NCI-H345 treated with DMSO at 0.1 percent for 48 hours (cell line): ENCODE results near the gene HYI.
"Not testable (repeated sequence)": the region's sequence is repeated elsewhere in the genome, so short reads cannot be mapped to it uniquely, and the experiment has no call there.

Source experiments
- DNase-seq: peaks from one replicate; lab custom pipeline; 2025; ENCODE audit not compliant: unreplicated experiment; lab: John Stamatoyannopoulos, UW

HYI gene

GRCh38 chr1:43432171-43432860 is 21.4 kb downstream of the HYI start:
- no peak for DNase-seq

DNA sequence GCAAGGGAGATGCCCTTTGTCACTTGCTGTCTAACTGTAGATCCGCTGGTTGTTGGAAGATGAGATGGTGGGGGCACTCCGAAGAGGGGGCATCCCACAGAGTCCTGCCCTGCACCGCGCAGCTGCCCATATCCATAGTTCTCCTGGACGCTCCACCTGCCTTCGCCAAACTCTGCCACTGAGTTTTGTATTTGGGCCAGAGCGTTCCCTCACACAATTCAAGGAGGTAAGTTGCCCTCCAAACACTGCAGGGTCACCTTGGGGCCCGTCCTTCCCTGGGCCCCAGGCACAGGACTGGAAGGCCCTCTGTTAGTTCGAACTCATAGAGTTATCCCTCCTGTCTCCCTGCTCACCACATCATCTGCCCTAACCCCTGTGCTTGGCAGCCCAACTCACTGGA is 22.1 kb downstream of the HYI start:
- DNase-seq: no peak

DNA sequence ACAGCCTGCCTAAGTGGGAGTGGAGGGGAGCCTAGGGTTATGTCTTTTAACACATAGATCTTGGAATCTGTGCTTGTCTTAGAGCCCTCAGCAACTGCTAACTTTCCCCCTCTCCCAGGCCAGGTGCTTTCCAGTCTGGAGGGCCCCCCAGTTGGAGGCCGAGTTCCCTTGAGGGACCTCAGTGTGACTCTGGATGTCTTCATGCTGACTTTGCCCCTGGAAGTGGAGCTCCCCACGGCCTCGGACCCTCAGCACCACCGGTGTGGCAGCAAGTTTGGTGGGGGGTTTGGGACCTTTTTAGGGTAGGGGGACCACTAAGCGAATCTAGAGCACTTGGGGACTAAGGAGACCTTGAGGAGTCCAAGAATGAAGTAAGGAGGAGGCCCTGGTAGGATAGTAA is 22.9 kb downstream of the HYI start:
- DNase-seq: no peak

DNA sequence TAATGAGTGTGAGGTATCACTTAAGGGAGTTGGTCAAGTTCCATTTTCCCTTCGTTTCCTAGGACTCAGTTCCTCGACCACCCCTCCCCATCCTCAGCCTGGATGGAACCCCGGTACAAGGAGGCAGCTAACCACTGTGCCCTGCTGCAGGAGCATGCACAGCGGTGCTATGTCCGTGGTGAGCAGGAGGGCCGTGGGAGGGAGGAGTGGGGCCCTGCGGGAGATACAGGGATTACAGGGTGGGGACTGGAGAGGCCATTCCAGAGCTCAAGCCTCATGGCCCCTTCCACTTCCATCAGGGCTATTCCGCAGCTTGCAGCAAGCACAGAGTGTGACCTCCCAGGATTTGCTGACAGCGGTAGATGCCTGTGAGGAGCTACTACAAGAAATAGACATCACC is 25.8 kb downstream of the HYI start:
- no peak for DNase-seq

DNA sequence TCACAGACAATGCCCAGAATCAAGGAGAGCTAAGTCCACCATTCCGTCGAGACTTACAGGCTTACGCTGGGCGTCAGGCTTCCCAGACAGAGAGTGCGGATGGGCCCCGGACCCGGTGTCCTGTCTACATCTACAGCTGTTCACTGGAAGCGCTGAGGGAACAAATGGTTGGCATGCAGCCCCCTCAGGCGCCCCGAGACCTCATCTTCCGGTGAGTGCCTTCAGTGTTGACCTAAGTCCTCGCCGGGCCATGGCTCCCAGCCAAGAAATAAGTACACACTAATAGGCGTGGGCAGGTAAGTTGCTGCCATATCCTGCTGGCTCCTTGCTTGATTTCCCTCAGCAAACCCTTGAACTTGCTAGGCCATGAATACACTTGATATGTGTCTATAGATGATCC is 26.2 kb downstream of the HYI start:
- DNase-seq: no peak

DNA sequence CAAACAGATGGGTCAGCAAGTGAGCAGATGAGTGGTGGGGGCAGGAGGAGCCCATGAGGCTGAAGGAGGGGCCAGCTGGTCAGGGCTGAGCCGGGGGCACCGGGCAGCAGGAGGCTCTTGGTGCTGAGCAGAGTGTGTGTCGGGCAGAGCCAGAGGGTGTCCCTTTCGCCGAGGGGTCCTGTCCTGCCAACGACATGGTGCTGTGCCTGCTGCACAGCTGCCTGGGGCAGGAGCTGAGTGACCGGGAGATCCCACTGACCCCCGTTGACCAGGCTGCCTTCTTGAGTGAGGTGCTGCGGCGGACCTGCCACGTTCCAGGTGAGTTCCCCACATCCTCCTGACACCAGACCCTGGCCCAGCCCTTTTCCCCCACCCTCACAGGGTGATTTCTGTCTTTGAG is 27.5 kb downstream of the HYI start:
- no peak for DNase-seq

GRCh38 chr1:43425045-43425444 is 28.7 kb downstream of the HYI start:
- no peak for DNase-seq

DNA sequence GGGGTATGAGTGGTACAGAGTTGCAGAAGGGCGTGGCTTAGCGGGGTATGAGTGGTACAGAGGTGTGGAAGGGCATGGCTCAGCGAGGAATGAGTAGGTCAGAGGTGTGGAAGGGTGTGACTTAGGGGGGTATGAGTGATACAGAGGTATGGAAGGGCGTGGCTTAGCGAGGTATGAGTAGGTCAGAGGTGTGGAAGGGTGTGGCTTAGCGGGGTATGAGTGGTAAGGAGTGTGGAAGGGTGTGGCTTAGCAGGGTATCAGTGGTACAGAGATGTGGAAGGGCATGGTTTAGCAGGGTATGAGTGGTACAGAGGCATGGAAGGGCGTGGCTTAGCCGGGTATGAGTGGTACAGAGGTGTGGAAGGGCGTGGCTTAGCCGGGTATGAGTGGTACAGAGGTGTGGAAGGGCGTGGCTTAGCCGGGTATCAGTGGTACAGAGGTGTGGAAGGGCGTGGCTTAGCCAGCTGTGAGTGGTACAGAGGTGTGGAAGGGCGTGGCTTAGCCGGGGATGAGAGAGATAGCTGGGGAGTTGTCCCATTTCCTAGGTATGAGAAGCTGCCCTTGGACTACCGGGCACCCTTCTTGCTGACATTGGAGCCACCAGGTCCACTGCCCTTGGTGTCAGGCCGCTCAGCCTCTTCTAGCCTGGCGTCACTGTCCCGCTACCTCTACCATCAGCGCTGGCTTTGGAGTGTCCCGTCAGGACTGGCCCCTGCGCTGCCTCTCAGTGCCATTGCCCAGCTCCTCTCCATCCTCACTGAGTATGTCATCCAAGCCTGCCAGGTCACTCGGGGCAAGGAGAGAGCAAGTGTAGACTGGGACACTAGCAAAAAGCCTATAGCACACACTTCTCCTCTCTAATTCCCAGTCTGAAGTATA is 29.8 kb downstream of the HYI start:
- no peak for DNase-seq

GRCh38 chr1:43422995-43423671 is 30.6 kb downstream of the HYI start:
- DNase-seq: no peak

- no peak for DNase-seq
Measured at GRCh38 chr1:43421976-43422750, 31.6 kb downstream of the HYI start.

DNA sequence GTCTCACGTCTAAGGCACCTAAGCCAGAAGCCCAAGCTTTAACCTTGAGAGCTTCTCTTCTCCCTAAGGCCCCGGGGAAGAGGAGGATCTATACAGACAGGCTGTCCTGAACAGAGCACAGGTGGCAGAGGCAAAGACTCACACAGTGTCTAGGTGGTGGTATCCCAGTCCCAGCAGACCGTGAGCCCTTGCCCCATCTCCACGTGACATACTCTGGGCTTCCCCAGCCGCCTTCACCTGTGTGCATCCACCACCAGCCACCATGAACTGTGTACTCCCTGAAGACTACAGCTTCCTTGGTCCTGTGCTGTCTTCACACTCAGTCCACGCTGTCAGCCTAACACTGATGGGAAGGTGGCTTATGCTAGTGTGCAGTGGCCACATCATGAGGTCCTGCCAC is 32.3 kb downstream of the HYI start:
- DNase-seq: no peak

- no peak for DNase-seq
Measured at GRCh38 chr1:43420874-43421273, 32.9 kb downstream of the HYI start.

- DNase-seq: no peak
Measured at GRCh38 chr1:43419627-43420425, 33.9 kb downstream of the HYI start.

DNA sequence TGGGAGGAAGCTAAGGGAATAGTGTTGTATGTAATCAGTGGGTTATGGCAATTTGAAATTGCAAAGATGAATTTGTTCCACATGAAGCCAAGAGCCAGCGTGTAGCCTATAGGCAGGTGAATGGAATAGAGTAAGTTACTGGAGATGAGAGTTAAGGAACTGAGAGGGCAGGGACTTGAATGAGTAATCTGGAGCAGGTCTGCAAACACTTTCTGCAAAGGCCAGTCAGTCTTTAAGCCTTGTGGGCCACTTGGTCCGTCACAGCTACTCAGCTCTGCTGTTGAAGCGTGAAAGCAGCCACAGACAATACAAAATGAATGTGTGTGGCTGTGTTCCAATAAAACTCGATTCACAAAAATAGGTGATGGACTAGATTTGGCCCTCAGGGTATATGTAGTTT is 34.9 kb downstream of the HYI start:
- peak; percentile 38 for DNase-seq

DNA sequence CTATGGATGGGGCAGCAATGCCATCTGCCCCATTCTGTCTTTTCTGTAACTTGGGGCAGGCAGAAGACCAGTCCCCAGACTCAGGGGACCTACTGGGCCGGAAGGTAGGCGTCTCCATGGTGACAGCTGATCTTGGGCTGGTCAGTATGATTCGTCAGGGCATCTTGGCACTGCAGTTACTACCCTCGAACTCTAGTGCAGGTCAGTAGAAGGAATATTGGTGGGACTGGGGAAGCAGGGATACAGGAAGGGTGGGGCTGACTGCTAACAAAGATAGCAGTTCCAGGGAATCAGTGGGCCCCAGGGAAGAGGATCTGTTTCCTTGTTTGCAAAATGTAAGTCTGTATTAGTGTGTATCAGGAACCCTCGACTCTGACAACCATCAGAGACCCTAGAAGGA is 37.8 kb downstream of the HYI start:
- no peak for DNase-seq

DNA sequence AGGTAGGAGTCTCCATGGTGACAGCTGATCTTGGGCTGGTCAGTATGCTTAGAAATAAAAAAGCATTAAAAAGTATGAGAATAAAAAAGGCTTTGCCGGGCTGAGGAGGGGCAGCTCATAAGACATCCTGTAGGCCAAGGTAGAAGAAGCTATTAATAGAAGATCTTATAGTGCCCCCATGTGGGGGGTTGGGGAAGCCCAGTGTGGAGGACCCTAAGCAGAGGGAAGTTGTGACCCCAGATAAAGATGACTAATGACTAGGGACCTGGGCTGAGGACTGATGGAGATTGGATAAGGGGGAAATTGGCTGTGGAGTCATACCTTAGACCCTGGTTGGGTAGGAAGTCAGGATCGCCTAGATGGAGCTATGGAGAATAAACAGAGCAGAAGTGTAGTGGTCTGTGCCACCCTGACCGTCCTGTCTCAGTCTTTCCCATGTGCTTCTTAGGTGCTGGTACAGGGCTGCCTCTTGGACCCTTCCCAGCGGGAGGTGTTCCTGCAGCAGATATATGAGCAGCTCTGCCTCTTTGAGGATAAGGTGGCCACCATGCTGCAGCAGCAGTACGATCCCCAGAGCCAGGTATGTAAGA is 39.0 kb downstream of the HYI start:
- DNase-seq: peak; percentile 21

DNA sequence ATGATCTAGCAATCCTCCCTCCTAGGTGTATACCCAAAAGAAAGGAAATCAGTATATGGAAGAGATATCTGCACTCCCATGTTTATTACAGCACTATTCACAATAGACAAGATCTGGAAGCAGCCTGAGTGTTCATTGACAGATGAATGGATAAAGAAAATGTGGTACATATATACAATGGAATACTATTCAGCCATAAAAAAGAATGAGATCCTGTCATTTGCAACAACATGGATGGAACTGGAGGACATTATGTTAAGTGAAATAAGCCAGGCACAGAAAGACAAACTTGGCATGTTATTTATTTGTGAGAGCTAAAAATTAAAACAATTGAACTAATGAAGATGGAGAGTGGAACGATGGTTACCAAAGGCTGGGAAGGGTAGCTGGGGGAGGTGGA is 40.3 kb downstream of the HYI start:
- not testable (repeated sequence) for DNase-seq

GRCh38 chr1:43410571-43410970 is 43.2 kb downstream of the HYI start:
- no peak for DNase-seq

DNA sequence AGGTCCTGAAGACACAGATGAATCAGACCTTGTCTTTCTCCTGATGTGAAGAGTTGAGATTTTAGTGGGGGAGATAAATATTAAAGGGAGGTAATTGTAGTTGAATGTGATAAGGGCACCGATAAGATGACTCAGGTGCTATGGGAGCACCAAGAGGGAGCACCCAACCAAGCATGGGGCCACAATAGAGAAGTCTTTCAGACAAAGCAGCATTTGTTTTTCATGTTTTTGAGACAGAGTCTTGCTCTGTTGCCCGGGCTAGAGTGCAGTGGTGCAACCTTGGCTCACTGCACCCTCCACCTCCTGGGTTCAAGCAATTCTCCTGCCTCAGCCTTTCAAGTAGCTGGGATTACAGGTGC is 47.9 kb downstream of the HYI start:
- no peak for DNase-seq

DNA sequence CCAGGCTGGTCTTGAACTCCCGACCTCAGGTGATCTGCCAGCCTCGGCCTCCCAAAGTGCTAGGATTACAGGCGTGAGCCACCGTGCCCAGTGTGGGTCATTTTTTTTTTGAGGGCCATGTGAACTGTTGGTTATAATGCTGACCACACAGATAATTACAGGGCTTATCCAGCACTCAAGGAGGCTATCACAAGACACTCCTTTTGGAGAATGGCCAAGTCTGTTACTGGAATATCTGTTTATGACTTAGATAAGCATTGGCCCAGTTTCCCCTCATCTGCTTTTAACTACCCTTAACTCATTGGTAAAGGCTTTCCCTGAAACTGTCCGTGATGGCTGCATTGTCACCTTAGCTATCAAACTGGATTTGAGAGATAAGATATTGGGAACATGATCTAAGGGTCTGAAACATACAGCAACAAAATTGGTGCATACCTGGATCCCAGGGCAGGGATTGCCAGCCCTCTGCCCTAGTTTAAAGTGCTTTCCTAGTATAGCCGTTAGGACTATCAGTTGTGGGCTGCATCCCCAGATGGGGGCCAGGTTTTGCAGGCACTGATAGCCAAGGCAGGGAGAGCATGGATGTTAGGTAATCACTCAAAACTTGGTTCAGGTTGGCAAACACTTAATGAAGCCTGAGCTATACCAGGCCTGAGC is 48.4 kb downstream of the HYI start:
- no peak for DNase-seq
